ENCODE results near the gene WDR70. TPM values are rescaled to one million over a fixed set of nuclear protein-coding genes. Genes with fewer than 3 reads are reported as not detected.
"Not testable (repeated sequence)": the region's sequence is repeated elsewhere in the genome, so short reads cannot be mapped to it uniquely, and the experiment has no call there.

The WDR70 gene
- total RNA-seq, 2 donors from 2014 or later, result 26.7 to 28.6 TPM

- no peak overlapping the region for H3K4me3 ChIP-seq
- H3K27me3 ChIP-seq, result no peaks in the 10 kb centered on the region
- intact Hi-C loops (cut with DNase I), result no loop called here
- H3K9me3 ChIP-seq, result no peaks in the 10 kb centered on the region
- H3K4me1 ChIP-seq, result no peaks in the 10 kb centered on the region
- H3K9ac ChIP-seq (ENCODE audit: low read depth in 2 of 2, low read length in 2 of 2), result no peak overlapping the region
- no peak for DNase-seq
- no peaks in the 10 kb centered on the region for H3K36me3 ChIP-seq
- TF ChIP-seq, protein P1, sequence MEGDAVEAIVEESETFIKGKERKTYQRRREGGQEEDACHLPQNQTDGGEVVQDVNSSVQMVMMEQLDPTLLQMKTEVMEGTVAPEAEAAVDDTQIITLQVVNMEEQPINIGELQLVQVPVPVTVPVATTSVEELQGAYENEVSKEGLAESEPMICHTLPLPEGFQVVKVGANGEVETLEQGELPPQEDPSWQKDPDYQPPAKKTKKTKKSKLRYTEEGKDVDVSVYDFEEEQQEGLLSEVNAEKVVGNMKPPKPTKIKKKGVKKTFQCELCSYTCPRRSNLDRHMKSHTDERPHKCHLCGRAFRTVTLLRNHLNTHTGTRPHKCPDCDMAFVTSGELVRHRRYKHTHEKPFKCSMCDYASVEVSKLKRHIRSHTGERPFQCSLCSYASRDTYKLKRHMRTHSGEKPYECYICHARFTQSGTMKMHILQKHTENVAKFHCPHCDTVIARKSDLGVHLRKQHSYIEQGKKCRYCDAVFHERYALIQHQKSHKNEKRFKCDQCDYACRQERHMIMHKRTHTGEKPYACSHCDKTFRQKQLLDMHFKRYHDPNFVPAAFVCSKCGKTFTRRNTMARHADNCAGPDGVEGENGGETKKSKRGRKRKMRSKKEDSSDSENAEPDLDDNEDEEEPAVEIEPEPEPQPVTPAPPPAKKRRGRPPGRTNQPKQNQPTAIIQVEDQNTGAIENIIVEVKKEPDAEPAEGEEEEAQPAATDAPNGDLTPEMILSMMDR (IDR thresholded peaks at IDR 0.05), result no peak
- H3K27ac ChIP-seq, result no peak overlapping the region
Observed at GRCh38 chr5:37604290-37604689, 225.2 kb downstream of the WDR70 start.

- no peak overlapping the region for H3K9ac ChIP-seq (ENCODE audit: low read depth in 2 of 2, low read length in 2 of 2)
- no peaks in the 10 kb centered on the region for H3K27me3 ChIP-seq
- no peaks in the 10 kb centered on the region for H3K4me1 ChIP-seq
- no peak overlapping the region for H3K27ac ChIP-seq
- H3K4me3 ChIP-seq, result no peak overlapping the region
- TF ChIP-seq, protein P1 (IDR thresholded peaks at IDR 0.05), result no peak
- H3K36me3 ChIP-seq, result no peaks in the 10 kb centered on the region
- no peak for DNase-seq
- intact Hi-C loops (cut with DNase I), result no loop called here
- no peaks in the 10 kb centered on the region for H3K9me3 ChIP-seq
Observed at GRCh38 chr5:37606148-37606547, 227.0 kb downstream of the WDR70 start.

GRCh38 chr5:37606632-37607248, 227.6 kb downstream of the WDR70 start:
- Histone ChIP-seq H3K36me3 (no peaks in the 10 kb centered on the region), H3K9ac (ENCODE audit: low read depth in 2 of 2, low read length in 2 of 2) (no peak overlapping the region), H3K27me3 (no peaks in the 10 kb centered on the region), H3K27ac (no peak overlapping the region), H3K9me3 (no peaks in the 10 kb centered on the region), H3K4me3 (no peak overlapping the region), H3K4me1 (no peaks in the 10 kb centered on the region)
- DNase-seq, result no peak
- intact Hi-C loops (cut with DNase I), result no loop called here
- TF ChIP-seq, protein P1 (IDR thresholded peaks at IDR 0.05), result no peak

GRCh38 chr5:37615184-37615583, 236.1 kb downstream of the WDR70 start:
- Histone ChIP-seq H3K4me3 (no peak overlapping the region), H3K9me3 (no peaks in the 10 kb centered on the region), H3K27me3 (no peaks in the 10 kb centered on the region), H3K27ac (no peak overlapping the region), H3K36me3 (no peaks in the 10 kb centered on the region), H3K4me1 (no peaks in the 10 kb centered on the region), H3K9ac (ENCODE audit: low read depth in 2 of 2, low read length in 2 of 2) (no peak overlapping the region)
- no peak for DNase-seq
- TF ChIP-seq, protein P1 (IDR thresholded peaks at IDR 0.05), result no peak
- intact Hi-C loops (cut with DNase I), result no loop called here

DNA sequence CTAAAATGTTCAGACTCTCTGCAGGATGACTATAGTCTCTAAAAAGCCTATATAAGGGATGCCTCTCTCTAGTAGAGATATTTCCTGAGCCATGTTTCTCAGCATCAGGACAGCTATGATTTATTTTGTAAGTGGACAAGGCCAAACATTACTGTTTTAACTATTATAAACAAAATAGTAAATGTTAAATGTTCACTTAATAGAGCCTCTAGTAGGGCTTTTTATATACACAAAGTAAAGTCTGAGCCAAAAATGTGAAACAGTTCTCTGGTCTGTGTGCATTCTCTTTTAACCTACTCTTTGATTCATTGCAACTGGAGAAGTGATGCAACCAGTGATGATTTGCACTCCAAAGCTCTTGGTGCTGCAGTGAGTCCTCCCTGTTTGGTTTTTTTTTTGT, 240.2 kb downstream of the WDR70 start:
- no peaks in the 10 kb centered on the region for H3K4me1 ChIP-seq
- H3K27ac ChIP-seq, result no peak overlapping the region
- H3K27me3 ChIP-seq, result no peaks in the 10 kb centered on the region
- intact Hi-C loops (cut with DNase I), result no loop called here
- H3K4me3 ChIP-seq, result no peak overlapping the region
- TF ChIP-seq, protein P1 (IDR thresholded peaks at IDR 0.05), result no peak
- no peak overlapping the region for H3K9ac ChIP-seq (ENCODE audit: low read depth in 2 of 2, low read length in 2 of 2)
- no peaks in the 10 kb centered on the region for H3K9me3 ChIP-seq
- DNase-seq, result no peak
- H3K36me3 ChIP-seq, result no peaks in the 10 kb centered on the region

- H3K9ac ChIP-seq (ENCODE audit: low read depth in 2 of 2, low read length in 2 of 2); DNase-seq; H3K36me3 ChIP-seq; H3K9me3 ChIP-seq; H3K27ac ChIP-seq; intact Hi-C loops (cut with DNase I); H3K4me3 ChIP-seq; H3K4me1 ChIP-seq; H3K27me3 ChIP-seq: not testable (repeated sequence)
Observed at GRCh38 chr5:37622354-37622753, 243.2 kb downstream of the WDR70 start.

All from colonic mucosa (tissue), 4 donors.